Activated naive CD4-positive, alpha-beta T cell treated with anti-CD3 and anti-CD28 coated beads, Interleukin-2, amount 50 U/mL, for 72 hours (primary cell): Measurements from ENCODE around the gene PELI3. TPM values are rescaled to one million over a fixed set of nuclear protein-coding genes. Genes with fewer than 3 reads are reported as not detected.

Source experiments
- ATAC-seq, 2 donors: fragments of 150-1000 bp; cut with Tn5 transposase; 2 replicates each; pipeline ENCODE4 v1.10.0; 2021; ENCODE audit warnings: mild to moderate bottlenecking in 2 of 2, moderate library complexity in 2 of 2
- DNase-seq, 2 donors: peaks; one replicate each; pipeline ENCODE4 v3.0.0; 2021 to 2022; ENCODE audit warnings: low spot score in 2 of 2
- H3K27ac Mint-ChIP-seq, 2 donors: one replicate each; pipeline ENCODE4 v1.8.0; 2022; ENCODE audit warnings: mild to moderate bottlenecking in 2 of 2, mixed read lengths in 2 of 2
- H3K36me3 Mint-ChIP-seq, 2 donors: one replicate each; pipeline ENCODE4 v1.8.0; 2022; ENCODE audit warnings: mixed read lengths in 2 of 2
- H3K9me3 Mint-ChIP-seq, 2 donors: one replicate each; pipeline ENCODE4 v1.8.0; 2022; ENCODE audit warnings: mixed read lengths in 2 of 2
- total RNA-seq, 2 donors: library from RNA; stranded (reverse); gene quantifications; one replicate each; pipeline ENCODE4 v1.2.3, GENCODE V29; 2022

PELI3 gene
- total RNA-seq, 2 donors from 2014 or later = 4.2 to 8.5 TPM

DNA sequence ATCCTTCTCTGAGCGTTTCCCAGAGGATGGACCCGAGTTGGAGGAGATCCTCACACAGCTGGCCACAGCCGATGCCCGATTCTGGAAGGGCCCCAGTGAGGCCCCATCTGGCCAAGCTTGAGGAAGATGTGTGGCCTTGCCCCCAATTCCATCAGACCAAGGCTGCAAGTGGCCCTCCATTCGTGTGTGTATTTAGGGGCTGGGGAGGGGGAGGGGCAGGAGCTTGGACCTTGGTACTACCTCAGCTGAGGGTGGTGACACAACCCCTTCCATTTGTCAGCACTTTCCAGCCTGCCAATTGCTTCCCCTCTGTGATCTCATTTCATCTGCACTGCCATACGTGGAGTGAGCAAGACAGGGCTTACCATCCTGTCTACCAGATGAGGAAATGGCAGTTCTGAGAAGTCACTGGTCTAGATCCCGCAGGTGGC is 42.4 kb downstream of the PELI3 start:
- Mint-ChIP-seq H3K9me3 (no peaks in the 10 kb centered on the region), H3K36me3 (peaks cover 0 to 5% of the 10 kb centered on the region in 2 donors), H3K27ac (peak overlapping the region in 1 of 2 donors; percentile 44)
- DNase-seq (no peak), ATAC-seq (no peak)

DNA sequence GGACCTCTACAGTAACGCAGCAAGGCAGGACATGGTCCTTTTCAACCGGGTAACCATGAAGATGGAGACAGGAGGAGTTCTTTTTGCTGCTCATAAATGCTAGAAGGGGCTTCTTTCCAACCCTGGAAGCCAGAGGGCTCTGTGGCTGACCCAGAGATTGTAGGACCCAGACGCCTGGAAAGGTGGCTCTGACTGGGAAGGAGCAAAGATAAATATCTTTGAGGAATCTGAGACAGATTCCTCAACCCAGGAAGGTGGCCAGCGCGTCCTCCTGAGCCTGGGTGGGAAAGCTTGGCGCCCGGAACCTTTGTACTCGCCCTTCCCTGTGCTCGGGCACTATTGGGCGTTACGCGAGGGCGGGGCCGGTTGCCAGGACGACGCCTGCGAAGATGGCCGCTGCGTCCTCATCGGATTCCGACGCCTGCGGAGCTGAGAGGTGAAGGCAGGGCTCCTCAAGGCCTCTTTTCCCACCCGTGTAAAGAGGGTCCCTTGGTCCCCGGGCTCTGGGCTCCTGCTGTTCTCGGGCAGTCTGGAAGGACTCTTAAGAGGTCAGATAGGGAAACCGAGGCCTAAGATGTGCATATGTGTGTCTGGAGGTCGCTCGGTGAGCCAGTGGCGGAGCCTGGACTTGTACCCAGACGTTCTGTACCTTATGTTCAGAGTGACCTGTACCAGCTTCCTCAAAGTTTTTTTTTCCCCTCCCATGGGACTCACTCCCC is 43.7 kb downstream of the PELI3 start, which contains the start of gene BBS1:
Gene BBS1, plus strand, starts transcription at position 365 of the 719 bp plus-strand sequence. Its CDS starts 25 bp downstream, at position 390.
- DNase-seq (peak; percentile 78 to 88), ATAC-seq (peak; percentile 97 to 99)
- no peaks in the 10 kb centered on the region for H3K9me3 Mint-ChIP-seq
- peak within 1 kb of the TSS; percentile 71 to 85 for H3K27ac Mint-ChIP-seq
- peaks cover 0 to 5% of the 10 kb centered on the region in 2 donors for H3K36me3 Mint-ChIP-seq

DNA sequence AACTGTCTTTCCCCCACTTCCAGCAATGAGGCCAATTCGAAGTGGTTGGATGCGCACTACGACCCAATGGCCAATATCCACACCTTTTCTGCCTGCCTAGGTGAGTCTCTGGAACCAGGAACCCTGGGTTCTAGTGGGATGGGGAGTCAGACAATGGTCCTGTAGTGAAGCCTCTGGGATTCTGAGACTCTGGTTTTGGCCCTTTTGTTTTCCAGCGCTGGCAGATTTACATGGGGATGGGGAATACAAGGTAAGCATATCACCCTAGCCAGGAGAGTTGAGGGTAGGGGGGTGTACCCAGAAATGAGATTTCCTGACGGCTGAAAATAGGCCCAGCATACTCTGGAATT is 44.3 kb downstream of the PELI3 start:
- no peak for ATAC-seq

DNA sequence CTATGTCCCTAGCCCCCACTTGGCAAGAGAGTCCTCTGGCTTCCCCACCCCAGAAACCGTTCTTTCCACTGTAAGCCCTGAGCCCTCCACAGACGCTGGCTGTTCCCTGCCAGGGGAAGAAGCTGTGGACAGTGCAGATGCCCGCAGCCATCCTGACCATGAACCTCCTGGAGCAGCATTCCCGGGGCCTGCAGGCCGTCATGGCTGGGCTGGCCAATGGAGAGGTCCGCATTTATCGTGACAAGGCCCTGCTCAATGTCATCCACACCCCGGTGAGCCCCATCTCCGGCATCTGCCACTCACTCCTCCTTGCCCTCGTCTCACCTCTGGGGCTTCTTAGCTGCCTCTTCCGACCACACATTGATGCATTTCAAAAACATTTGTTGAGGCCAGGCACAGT is 56.9 kb downstream of the PELI3 start:
- no peaks in the 10 kb centered on the region for H3K36me3 Mint-ChIP-seq
- no peaks in the 10 kb centered on the region for H3K9me3 Mint-ChIP-seq
- ATAC-seq = no peak
- H3K27ac Mint-ChIP-seq = no peak overlapping the region
- DNase-seq = no peak

More for the DNA sequence above, 44.3 kb downstream of the PELI3 start:
- no peak for DNase-seq
- Mint-ChIP-seq H3K36me3 (peaks cover 0 to 5% of the 10 kb centered on the region in 2 donors), H3K9me3 (no peaks in the 10 kb centered on the region), H3K27ac (peak overlapping the region; percentile 71 to 85)

DNA sequence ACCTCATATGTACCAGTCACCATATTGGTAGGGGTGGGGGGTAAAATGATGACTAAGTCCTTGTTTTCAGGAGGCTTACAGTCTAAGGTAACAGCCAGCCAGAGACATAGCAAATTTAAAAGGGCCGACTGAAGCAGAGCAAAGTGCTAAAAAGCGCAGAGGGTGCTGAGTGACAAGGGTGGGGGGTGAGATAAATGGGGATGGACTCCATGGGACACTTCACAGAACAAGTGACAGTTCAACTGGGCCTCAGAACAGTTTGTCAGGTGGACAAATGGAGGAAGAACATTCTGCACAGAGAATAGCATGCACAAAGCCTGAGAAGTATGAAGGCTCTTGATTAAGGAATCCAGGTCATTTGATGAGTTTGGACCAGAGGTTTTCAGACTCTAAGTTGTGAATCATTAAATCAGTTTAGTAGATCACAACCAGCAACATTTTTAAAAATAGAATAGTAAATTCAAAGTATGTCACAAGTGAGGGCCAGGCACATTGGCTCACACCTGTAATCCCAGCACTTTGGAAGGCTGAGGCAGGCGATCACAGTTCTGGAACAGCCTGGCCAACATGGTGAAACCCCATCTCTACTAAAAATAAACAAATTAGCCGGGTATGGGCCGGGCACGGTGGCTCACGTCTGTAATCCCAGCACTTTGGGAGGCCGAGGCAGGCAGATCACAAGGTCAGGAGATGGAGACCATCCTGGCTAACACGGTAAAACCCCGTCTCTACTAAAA is 57.8 kb downstream of the PELI3 start:
- Mint-ChIP-seq H3K27ac (no peak overlapping the region), H3K36me3 (no peaks in the 10 kb centered on the region), H3K9me3 (no peaks in the 10 kb centered on the region)
- ATAC-seq (no peak), DNase-seq (no peak)

Other genes starting within 250 kb of the PELI3 start
- gene KLC2, start 209.2 kb upstream of the PELI3 start, total RNA-seq = 10 to 100 TPM; 26.0 to 69.7 TPM
- gene RAB1B, start 198.3 kb upstream of the PELI3 start, total RNA-seq = 100 to 1,000 TPM; 138 to 153 TPM
- 1 to 10 TPM; 1.7 to 4.5 TPM for gene CNIH2, start 188.7 kb upstream of the PELI3 start, total RNA-seq
- 10 to 100 TPM; 45.9 to 55.4 TPM for gene YIF1A, start 177.8 kb upstream of the PELI3 start, total RNA-seq
- not detected for gene TMEM151A, start 175.0 kb upstream of the PELI3 start, total RNA-seq
- gene CD248, start 149.9 kb upstream of the PELI3 start, total RNA-seq = under 1 TPM; 0.31 to 0.36 TPM
- gene RIN1, start 130.5 kb upstream of the PELI3 start, total RNA-seq = 1 to 10 TPM; 2.6 to 4.9 TPM
- gene BRMS1, start 121.8 kb upstream of the PELI3 start, total RNA-seq = 10 to 100 TPM; 32.1 to 33.5 TPM
- gene B4GAT1, start 119.3 kb upstream of the PELI3 start, total RNA-seq = 1 to 10 TPM; 6.5 to 8.9 TPM
- gene SLC29A2, start 95.1 kb upstream of the PELI3 start, total RNA-seq = 10 to 100 TPM in 1 of 2 donors, 1 to 10 TPM in 1; 6.1 to 10.5 TPM
- under 1 TPM; 0.09 to 0.47 TPM for gene NPAS4, start 45.9 kb upstream of the PELI3 start, total RNA-seq
- 100 to 1,000 TPM in 1 of 2 donors, 10 to 100 TPM in 1; 81.9 to 131 TPM for gene MRPL11, start 28.1 kb upstream of the PELI3 start, total RNA-seq
- 10 to 100 TPM; 60.4 to 96.4 TPM for gene DPP3, start 13.5 kb downstream of the PELI3 start, total RNA-seq
- gene BBS1, start 43.7 kb downstream of the PELI3 start, total RNA-seq = 10 to 100 TPM in 1 of 2 donors, 1 to 10 TPM in 1; 9.1 to 17.5 TPM
- 10 to 100 TPM; 14.0 to 15.4 TPM for gene ZDHHC24, start 79.1 kb downstream of the PELI3 start, total RNA-seq
- gene ACTN3, start 80.0 kb downstream of the PELI3 start, total RNA-seq = under 1 TPM; 0.31 to 0.57 TPM
- 10 to 100 TPM in 1 of 2 donors, 1 to 10 TPM in 1; 2.5 to 10.6 TPM for gene CTSF, start 101.7 kb downstream of the PELI3 start, total RNA-seq
- under 1 TPM; 0.19 to 0.50 TPM for gene CCDC87, start 126.2 kb downstream of the PELI3 start, total RNA-seq
- 10 to 100 TPM; 23.2 to 33.0 TPM for gene CCS, start 126.3 kb downstream of the PELI3 start, total RNA-seq
- gene RBM14, start 149.7 kb downstream of the PELI3 start, total RNA-seq = 100 to 1,000 TPM; 147 to 182 TPM
- gene RBM4, start 171.8 kb downstream of the PELI3 start, total RNA-seq = 100 to 1,000 TPM in 1 of 2 donors, 10 to 100 TPM in 1; 87.0 to 132 TPM
- gene RBM4B, start 211.0 kb downstream of the PELI3 start, total RNA-seq = 10 to 100 TPM; 15.2 to 19.8 TPM